ENCODE data around the gene ADARB2.

DNA sequence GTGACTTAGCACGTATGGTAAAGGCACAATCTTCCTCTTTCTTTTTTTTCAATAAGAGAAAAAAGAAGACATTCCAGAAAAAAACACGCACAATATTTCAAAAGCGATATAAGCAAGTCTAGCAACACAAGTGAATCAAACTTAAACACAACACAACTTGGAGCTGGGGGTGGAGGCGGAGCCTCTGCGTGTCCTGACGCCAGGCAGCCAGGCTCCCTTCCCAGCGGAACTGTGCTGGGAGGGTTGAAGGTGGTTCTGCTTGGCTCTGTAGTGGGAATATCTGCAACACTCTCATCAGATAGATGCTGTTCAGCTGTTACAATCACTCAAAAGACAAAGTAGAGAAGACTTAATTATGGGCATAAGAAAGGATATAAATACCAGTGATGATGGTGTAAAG is 469.8 kb downstream of the ADARB2 start:
- TF ChIP-seq, protein P1, sequence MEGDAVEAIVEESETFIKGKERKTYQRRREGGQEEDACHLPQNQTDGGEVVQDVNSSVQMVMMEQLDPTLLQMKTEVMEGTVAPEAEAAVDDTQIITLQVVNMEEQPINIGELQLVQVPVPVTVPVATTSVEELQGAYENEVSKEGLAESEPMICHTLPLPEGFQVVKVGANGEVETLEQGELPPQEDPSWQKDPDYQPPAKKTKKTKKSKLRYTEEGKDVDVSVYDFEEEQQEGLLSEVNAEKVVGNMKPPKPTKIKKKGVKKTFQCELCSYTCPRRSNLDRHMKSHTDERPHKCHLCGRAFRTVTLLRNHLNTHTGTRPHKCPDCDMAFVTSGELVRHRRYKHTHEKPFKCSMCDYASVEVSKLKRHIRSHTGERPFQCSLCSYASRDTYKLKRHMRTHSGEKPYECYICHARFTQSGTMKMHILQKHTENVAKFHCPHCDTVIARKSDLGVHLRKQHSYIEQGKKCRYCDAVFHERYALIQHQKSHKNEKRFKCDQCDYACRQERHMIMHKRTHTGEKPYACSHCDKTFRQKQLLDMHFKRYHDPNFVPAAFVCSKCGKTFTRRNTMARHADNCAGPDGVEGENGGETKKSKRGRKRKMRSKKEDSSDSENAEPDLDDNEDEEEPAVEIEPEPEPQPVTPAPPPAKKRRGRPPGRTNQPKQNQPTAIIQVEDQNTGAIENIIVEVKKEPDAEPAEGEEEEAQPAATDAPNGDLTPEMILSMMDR (IDR thresholded peaks at IDR 0.05; ENCODE audit: poor library complexity), result no peak
- TF ChIP-seq EZH2 (IDR thresholded peaks at IDR 0.05; ENCODE audit: borderline replicate concordance) (no peak), EZH2phosphoT487 (IDR thresholded peaks at IDR 0.05; ENCODE audit: low read depth, severe bottlenecking, unreplicated experiment) (no peak)

Data from hepatocyte (in vitro differentiated cells).